Measurements from ENCODE around the gene EHD1.

- TF ChIP-seq CTCF (IDR thresholded peaks at IDR 0.05) (no peak), EP300 (IDR thresholded peaks at IDR 0.05) (no peak), POLR2AphosphoS5 (IDR thresholded peaks at IDR 0.05) (no peak), POLR2A (IDR thresholded peaks at IDR 0.05) (no peak)
These were observed 12.1 kb upstream of the EHD1 start for GRCh38 chr11:64890522-64890939.
